DMS 273 (cell line): Measurements from ENCODE around the gene TTC13.

Experiments
- DNase-seq: peaks from one replicate; lab custom pipeline; 2025; ENCODE audit not compliant: unreplicated experiment; lab: John Stamatoyannopoulos, UW

The TTC13 gene

DNA sequence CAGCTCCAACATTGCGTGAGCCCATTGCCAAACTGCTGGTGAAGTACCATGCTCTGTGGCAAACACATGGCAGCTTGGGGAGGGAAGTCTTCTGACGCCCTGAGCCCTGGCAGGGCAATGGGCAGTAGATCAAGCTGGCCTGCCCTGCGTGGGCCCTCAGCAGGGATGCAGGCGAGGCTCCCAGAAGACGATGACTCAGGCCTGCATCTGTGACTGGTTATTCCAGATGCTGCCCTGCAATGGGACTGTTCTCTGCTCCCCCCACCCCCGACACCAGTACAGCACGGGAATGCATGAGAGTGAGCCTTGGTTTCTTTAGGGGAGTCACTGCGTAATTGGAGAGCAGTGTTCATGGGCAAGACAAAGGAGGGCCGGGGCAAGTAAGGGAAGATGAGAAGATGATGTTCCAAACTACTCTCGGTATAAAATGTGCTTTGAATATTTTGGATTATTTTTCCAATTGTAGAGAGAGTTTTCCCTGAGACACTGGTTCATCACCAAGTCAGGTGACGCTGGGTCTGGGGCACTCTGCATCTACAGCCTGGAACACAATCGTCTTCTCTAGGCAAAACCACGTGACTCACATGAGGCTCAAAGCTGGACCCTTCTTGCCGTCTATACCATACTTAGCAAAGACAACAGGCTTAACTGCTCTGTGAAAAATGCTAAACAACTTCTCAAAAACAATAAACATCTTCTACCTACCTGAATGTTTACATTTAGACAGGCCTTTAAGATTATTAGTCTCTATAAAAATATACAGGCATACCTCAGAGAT, 101.3 kb downstream of the TTC13 start:
- DNase-seq: peak; percentile 24

- DNase-seq: no peak
Observed at GRCh38 chr1:230876660-230877059, 102.0 kb downstream of the TTC13 start.

- no peak for DNase-seq
Observed at GRCh38 chr1:230875370-230875769, 103.3 kb downstream of the TTC13 start.

DNA sequence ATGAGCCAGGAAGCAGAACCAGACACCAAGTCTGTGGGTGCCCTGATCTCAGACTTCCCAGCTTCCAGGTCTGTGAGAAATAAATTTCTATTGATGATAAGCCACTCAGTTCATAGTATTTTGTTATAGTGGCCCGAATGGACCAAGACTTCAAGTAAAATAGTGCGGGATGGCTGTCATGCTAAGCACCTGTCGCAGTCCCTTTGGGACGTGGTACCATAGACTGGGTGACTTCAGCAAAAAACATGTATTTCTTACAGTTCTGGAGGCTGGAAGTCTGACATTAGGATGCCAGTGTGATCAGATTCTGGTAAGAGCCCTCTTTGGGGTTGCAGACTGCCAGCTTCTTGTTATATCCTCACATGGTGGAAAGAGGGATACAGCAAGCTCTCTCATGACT, 107.7 kb downstream of the TTC13 start:
- DNase-seq: no peak

- no peak for DNase-seq
Observed at GRCh38 chr1:230869500-230869899, 109.2 kb downstream of the TTC13 start.

DNA sequence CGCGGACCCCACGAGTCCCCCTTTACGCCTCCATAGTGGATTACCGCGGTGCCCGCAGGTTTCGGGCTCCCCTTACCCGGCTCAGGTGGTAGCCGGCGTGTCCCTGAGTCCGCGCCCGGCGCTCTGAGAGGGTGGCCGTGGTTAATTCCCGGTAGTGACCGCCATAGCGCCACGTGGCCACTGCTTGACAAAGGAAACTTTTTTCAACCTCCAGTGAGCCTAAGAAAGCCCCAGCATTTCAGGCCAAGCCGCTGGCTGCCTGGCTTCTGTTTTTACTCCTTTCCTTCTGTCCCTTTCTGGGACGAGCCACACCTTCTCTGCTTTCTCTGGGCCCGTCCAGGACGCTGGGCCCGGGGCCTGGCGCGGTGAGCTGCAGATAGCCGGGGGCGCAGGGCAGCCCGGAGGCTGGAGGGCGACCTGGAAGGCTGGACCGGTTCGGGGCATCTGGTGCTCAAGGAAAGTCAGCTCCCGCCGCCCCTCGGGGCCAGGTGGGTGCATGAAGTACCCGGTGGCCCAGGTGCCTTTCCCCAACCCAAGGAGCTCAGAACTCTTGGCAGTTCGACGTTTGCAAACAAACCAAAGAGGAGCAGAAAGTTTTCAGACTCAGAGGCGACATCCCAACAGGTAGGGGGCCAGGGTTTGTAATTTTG, 109.8 kb downstream of the TTC13 start:
- peak; percentile 75 for DNase-seq

- DNase-seq: peak; percentile 75
Observed at GRCh38 chr1:230867903-230868735, 110.5 kb downstream of the TTC13 start, which contains the start of gene C1orf198. C1orf198 (minus strand) TSS chr1:230868521; CDS start chr1:230868512, 9 bp downstream.

DNA sequence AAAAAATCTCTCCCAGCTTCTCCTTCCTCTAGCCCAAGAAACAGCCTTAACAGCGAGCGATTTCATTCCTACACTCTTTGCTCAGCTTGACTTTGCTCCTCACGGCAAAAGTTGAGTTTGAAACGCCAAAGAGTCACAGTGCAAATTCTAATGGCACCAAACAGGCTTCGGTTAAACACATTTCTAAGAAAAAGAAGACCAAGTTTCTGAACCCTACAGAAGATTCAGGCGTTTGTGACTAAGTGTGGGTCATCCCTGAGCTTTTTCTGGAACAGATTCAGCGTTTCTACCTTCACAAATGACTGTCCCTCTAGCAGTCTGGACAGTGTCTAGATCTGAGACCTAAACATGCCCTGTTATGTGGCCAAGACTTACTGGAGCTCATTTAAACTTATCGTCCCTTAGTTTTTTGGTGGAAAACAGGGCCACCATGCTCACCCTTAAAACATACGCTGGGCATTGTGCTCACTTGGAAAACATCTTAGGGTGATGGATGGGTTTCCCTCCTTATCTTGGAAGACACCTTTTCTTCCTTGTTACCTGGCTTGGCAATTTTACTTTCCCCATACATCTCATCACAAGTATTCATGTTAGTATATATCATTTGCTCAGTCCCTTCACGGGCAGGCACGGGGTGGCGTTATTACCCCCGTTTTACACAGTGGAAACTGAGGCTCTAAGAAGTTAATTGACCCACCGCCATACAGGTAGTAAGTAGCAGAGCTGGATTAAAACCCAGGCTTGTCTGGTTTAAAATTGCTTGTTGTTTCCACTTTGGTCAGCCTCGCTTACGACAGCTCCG, 111.4 kb downstream of the TTC13 start:
- DNase-seq: no peak

- DNase-seq: no peak
Observed at GRCh38 chr1:230866171-230867070, 112.2 kb downstream of the TTC13 start.

- DNase-seq: peak; percentile 20
Observed at GRCh38 chr1:230865062-230865817, 113.4 kb downstream of the TTC13 start.

- peak; percentile 81 for DNase-seq
Observed at GRCh38 chr1:230864441-230864840, 114.2 kb downstream of the TTC13 start.

DNA sequence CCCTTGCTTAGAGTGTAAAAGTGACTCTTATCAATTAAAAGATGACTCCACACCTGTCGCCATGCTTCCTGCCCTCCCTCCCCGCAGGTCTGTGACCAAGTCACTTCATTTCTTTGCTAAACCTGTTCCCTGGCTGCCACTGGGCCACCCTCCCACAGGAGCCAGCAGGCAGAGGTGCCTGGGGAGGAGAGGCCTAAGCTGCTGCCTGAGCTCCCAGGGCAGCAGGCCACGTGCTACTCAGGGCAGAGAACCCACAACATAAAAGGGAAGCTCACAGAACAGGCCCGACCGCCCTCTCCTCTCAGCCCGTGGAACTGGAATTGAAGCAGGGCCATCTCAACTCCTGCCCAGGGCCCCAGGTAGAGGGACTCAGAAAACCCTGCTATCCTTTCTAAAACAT, 115.2 kb downstream of the TTC13 start:
- no peak for DNase-seq

- no peak for DNase-seq
Observed at GRCh38 chr1:230861970-230862595, 116.6 kb downstream of the TTC13 start.

DNA sequence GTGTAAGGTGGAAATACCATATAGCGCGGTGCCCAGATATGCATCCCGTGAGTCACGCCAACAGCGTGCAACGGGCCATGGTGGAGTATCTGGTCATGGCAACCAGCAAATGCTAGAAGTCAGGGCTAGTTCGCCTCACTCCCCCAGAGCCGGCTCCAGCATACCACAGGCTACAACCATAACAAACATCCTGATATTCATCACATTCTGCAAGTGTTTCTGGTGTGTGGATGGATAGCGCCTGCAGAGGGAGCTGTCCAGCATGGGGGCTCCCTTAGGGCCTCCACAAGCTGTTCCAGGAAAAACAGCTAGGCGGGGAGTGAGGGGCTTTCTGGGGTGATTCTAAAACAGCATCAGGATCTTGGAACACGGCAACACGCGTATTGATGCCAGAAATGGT, 117.2 kb downstream of the TTC13 start:
- DNase-seq: no peak

DNA sequence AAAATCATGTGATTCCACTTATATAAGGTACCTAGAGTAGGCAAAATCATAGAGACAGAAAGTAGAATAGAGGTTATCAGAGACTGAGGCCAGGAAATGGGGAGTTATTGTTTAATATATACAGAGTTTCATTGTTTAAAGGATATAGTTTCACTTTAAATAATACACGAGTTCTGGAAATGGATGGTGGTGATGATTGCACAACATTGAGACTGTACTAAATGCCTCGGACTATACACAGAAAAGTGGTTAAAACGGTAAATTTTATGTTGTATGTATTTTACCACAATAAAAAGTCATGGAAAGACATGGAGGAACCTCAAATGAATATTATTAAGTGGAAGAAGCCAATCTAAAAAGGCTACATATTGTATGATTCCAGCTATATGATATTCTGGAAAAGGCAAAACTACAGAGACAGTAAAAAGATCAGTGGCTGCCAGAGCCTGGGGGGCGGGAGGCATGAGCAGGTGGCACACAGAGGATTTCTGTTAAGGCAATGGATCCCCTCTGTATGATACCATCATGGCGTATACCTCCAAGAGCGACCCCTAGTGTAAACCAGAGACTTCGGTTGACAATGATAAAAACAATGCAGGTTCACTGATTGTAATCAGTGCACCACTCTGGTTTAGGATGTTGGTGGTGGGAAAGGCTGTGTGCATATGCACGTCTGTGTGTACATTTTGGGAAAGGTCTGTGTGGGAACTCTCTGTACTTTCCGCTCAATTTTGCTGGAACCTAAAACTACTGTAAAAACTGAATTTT, 117.9 kb downstream of the TTC13 start:
- no peak for DNase-seq

DNA sequence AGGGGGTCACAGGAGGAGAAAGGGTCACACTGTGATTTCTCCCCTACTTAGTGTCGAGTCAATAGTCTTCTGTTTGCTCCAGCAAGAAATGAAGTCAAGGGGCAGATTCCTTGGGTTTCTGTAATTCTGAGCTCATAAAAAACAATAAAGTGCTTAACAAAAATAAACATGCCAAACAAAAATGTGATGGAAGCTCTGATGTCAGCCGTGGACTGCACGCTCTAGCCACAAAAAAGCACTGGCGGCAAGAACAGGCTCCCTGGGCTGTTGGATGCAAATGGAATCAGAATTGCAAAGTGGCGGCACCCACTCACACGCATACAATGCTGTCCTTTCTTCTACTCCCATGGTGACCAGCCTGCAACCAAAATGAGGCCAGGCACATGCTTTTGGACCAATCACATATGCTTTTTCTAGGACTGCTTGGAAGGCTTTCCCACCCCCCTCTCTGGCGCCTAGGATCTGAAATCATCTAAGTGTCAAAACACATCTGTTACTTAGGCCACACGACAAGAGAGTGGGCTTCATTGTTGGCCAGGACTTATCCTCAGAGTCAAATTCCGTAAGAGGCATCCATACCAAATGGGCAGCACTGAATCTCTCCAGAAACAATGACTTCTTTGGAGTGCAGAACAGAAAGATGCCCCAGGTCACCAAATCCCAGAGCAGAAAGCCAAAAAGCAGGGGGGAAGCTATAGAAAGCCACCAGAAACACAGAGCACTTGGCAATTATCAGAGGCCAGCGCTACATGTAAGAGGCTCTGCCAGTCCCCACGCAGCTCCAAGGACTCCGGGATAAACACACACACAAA, 119.5 kb downstream of the TTC13 start:
- no peak for DNase-seq

DNA sequence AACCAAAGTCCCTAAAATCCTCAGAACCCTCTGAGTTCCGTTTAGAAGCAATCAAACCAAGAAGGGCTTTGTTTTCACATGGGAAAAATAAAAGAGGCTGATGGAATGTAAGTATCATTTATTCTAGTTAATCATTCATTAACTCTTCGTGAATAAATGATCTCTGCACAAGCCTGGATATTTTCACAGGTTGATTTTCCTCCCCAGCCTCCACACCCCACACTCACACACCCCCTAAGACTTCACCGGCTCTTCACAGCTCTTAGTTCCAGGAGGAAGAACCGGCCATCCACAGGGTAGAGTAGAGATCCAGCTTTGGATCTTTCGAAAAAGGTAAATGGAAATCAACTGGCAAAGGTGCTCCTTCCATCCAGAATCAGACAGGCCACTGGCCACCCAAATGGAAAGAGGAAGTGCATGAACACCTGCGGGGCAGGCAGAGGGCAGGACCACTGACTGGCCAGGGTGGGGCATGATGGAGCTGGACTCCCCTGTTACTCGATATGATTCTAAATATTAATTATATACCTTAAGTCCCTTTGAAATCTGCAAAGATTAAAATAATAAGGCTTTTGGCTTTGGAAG, 120.3 kb downstream of the TTC13 start:
- DNase-seq: no peak
